NCI-H82 (cell line): Measurements from ENCODE around the gene SHISA9.
A peak's percentile ranks its signal among the peaks of the same experiment; 100 is the strongest.

Experiments
- DNase-seq: peaks from one replicate; lab custom pipeline; 2025; lab: John Stamatoyannopoulos, UW

The SHISA9 gene

GRCh38 chr16:13118091-13118490 lies 216.7 kb downstream of the SHISA9 start:
- DNase-seq = no peak

GRCh38 chr16:13120091-13120490 lies 218.7 kb downstream of the SHISA9 start:
- DNase-seq = peak; percentile 61

GRCh38 chr16:13120557-13120956 lies 219.2 kb downstream of the SHISA9 start:
- peak; percentile 69 for DNase-seq

GRCh38 chr16:13123991-13124390 lies 222.6 kb downstream of the SHISA9 start:
- no peak for DNase-seq

GRCh38 chr16:13127144-13127543 lies 225.7 kb downstream of the SHISA9 start:
- no peak for DNase-seq

- no peak for DNase-seq
These were observed 229.2 kb downstream of the SHISA9 start for GRCh38 chr16:13130586-13130985.

- DNase-seq = no peak
These were observed 233.4 kb downstream of the SHISA9 start for GRCh38 chr16:13134836-13135235.

GRCh38 chr16:13136901-13137300 lies 235.5 kb downstream of the SHISA9 start:
- no peak for DNase-seq

GRCh38 chr16:13138528-13138927 lies 237.1 kb downstream of the SHISA9 start:
- DNase-seq = no peak

- DNase-seq = no peak
These were observed 238.4 kb downstream of the SHISA9 start for GRCh38 chr16:13139661-13140241.

GRCh38 chr16:13143551-13143950 lies 242.2 kb downstream of the SHISA9 start:
- no peak for DNase-seq

- DNase-seq = no peak
These were observed 245.4 kb downstream of the SHISA9 start for GRCh38 chr16:13146829-13147228.

- DNase-seq = no peak
These were observed 246.9 kb downstream of the SHISA9 start for GRCh38 chr16:13148294-13148693.

- no peak for DNase-seq
These were observed 247.4 kb downstream of the SHISA9 start for GRCh38 chr16:13148836-13149235.

- no peak for DNase-seq
These were observed 248.9 kb downstream of the SHISA9 start for GRCh38 chr16:13150181-13150885.

GRCh38 chr16:13153696-13154095 lies 252.3 kb downstream of the SHISA9 start:
- peak; percentile 66 for DNase-seq

GRCh38 chr16:13154799-13155198 lies 253.4 kb downstream of the SHISA9 start:
- no peak for DNase-seq

GRCh38 chr16:13155377-13155776 lies 254.0 kb downstream of the SHISA9 start:
- no peak for DNase-seq

GRCh38 chr16:13155780-13156179 lies 254.4 kb downstream of the SHISA9 start:
- no peak for DNase-seq

- DNase-seq = no peak
These were observed 255.7 kb downstream of the SHISA9 start for GRCh38 chr16:13157082-13157481.

- no peak for DNase-seq
These were observed 257.0 kb downstream of the SHISA9 start for GRCh38 chr16:13158427-13158826.

GRCh38 chr16:13165024-13165423 lies 263.6 kb downstream of the SHISA9 start:
- DNase-seq = no peak

GRCh38 chr16:13168091-13168572 lies 266.7 kb downstream of the SHISA9 start:
- peak; percentile 88 for DNase-seq

GRCh38 chr16:13171313-13171712 lies 269.9 kb downstream of the SHISA9 start:
- DNase-seq = no peak
